HG03025 (cell line): ENCODE measurements around the gene TMCC1.
"Not testable (repeated sequence)": the region's sequence is repeated elsewhere in the genome, so short reads cannot be mapped to it uniquely, and the experiment has no call there.

Source experiments
- ATAC-seq: cut with Tn5 transposase; IDR thresholded peaks from one replicate; pipeline ENCODE4 v1.9.1; 2021; ENCODE audit warnings: mild to moderate bottlenecking, moderate library complexity; ENCODE audit not compliant: unreplicated experiment, low FRiP score

Gene TMCC1

DNA sequence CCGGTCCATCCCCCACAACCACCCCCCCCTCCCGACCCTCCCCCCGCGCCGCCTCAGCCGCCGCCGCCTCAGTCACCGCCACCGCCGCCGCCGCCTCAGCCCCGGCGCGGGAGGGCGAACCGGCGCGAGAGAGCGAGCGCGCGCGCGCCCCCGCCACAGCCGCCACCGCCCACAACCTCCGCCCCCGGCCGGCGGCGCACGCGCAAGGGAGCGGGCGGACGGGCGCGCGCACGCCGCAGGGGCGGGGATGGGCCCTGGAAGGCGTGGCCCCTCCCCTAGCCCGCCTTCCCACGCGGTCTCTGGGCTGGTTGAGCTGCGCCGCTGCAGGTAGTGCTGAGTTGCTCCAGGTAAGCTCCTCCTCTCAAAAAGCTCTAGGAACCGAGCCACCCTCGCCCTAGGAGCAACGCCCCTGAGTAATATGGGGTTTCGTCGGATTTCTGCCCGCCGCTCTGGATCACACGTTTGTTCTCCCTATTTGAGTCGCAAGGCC, at the start of gene TMCC1:
Gene TMCC1 (minus strand): TSS at position 131 of the 490 bp plus-strand sequence.
- peak; percentile 82 for ATAC-seq

DNA sequence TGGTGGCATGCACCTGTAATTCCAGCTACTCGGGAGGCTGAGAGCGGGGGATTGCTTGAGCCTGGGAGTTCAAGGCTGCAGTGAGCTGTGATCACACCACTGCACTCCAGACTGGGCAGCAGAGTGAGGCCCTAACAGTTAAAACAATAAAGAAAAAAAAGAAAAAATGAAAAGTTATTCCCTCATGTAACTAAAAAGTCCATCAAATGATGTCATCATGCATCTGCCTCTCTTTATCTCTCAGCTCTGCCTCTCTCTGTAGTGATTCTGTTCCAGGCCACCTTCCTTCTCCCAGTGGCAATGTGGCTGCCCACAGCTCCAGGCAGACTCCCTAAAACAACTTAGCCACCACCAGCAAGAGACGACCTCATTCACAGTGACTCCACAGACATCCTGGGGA, 49.5 kb upstream of the TMCC1 start:
- ATAC-seq, result no peak

DNA sequence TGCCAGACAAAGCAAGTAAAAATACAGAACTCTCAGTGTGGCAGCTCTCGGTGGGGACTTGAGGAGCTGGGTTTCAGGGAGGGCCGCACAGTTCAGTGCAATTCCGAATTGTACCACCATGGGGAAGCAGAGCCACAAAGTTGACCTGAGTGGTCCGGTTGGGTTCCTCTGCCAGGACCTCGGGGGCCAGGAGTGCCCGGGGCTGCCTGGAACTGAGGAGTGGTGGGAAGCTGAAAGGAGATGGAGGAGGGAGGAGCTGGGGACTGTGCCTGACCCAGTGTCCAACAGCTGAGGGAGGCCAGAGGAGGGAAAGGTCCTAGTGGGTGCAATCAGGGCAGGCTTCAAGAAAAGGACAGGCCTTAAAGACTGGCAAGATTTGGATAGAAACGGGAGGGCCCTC, 48.8 kb upstream of the TMCC1 start:
- ATAC-seq, result no peak

DNA sequence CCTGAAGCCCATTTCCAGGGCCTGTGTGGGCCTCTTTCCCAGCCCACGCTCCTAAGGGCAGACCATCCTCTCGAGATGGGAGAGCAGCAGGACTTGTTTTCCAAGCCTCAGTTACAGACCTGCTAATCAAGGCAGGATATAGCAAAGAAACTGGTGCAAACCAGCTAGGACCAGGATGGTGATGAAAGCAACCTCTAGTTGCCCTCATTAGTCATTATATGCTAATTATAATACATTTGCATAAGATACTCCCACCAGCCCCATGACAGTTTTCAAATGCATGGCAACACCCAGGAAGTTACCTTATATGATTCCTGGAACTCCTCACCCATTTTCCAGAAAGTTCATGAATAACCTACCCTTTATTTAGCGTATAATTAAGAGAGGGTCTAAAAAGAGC, 46.6 kb upstream of the TMCC1 start:
- no peak for ATAC-seq

DNA sequence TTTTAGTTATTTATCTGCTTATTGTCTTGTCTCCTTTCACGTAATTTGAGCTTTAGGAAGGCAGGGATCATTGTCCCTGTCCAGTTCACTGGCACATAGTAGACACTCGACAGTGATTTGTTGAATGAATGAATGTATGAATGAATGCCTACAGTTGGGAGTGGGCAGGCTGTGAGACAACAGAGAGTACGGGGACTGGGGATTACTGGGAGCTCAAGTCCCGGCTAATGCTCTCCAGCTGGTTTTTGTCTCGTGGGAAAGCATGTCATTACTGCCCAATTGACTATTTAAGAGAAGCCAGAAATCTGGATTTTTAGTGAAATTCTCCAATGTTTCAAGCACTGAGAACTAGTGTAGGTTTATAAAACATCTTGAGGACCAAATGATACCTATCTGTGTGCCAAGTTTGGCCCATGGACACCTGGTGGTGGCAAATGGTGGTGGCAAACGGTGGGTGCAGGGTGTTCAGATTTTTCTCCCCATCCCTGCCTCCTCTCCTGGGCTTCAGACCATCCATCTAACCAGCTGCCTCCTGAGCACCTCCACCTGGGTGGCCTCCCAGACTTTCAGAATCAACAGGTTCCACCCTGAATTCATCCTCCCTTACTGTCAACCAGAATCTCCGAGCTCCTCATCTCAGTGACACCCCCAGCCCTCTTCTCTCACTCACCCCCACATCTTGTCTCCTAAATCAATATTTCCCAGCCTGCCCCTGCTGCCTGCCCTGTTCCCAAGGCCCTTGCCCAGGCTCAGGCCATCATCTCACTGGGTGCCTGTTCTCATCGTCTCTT, 44.8 kb upstream of the TMCC1 start:
- ATAC-seq, result no peak

DNA sequence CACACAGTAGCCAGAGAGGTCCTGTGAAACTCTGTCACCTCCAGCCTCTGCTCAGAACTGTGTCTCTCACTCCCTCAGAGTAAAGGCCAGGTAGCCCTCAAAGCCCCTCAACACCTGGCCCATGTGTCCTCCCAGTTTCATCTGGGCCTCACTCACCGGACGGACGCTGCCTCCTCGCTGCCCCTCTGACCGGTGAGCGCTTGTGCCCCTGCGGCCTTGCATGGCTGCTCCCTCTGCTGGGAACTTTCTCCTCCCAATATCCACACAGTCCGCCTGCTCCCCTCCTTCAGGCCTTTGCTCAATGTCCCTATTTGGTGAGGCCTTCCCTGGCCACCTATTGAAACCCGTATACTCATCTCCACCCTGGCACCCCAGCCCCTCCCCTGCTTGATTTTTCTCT, 44.2 kb upstream of the TMCC1 start:
- no peak for ATAC-seq

DNA sequence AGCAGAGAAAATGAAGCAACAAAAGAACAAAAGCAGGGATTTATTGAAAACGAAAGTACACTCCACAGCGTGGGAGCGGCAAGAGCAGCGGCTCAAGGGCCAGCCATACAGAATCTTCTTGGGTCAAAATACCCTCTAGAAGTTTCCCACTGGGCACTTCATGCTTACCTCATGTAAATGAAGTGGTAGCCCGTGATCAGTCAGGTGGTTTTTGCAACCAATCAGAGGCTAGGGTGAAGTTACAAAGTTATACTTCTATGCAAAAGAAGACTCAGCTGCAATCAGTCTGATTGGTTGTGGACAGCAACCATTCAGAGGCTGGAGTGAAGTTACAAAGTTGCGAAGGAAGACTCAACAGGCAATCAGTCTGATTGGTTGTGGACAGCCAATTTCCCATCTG, 43.2 kb upstream of the TMCC1 start:
- no peak for ATAC-seq

DNA sequence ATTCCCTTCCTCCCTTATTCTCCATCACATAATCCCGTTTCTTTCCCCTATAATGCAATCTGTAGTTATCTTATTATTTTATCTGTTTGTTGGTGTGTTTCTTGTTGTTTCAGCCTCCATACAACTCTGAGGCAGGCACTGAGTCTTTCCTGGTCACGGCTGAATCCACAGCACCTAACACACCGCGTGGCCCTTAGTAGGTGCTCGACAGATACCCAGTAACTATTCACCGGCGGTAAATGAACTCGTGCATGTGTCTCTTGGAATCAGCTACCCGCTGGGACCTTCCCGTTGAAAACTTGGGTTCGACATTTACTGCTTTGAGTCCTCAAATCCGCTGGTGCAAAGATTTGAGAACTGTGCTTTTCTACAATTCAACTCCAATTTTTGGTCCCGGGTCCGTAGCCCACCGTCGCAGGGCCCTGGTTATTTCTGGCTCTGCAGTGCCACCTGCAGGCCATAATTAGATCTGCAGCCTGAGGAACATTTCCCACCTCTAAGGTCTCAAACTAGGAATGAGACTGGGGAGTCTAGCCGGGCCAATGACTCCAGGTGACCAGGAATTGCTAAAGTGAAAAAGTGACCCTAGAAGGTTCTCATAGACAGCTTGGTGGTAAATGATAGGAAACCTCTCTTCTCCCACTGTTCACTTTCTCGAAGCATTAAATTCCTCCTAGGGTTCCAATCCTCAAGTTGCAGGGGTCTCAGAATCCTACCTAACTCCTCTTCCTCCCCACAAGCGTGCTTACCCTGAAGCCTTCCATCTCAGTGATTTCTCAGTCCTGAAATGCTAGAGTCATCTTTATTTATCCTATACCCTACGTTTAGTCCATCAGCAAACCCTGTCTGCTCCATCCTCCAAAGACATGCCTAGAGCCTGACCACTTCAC, 41.0 kb upstream of the TMCC1 start:
- ATAC-seq, result no peak

DNA sequence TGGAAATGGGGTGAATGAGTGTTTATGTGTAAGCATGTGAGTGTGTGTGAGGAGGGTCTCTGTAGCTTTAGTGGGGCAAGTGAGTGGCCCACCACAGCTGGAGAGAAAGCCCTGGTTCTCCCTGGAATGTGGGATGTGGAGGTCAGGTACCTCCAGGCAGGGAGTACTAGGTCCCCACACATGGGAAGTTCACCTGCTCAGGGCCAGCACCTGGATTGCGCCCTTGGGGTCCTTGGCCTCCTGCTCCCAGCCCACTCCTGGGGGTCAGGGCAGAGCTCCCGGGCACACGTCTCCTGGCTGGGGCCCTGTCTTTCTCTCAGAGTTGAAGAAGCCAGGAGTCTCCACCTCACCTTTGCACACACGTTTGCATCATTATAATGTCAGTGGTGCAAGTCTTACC, 40.0 kb upstream of the TMCC1 start:
- ATAC-seq, result no peak

DNA sequence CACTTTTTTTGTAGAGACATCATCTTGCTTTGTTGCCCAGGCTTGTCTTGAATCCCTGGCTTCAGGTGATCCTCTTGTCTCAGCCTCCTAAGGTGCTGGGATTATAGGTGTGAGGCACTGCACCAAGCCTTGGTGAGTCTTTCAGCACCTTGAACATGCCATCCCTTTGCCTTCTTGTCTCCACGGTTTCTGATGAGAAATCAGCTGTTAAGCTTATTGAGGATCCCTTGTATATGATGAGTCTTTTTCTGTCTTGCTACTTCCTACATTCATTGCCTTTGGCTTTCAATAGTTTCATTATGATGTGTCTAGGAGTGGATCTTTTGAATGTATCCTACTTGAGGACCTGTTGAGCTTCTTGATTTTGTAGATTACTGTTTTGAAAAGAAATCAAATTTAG, 35.9 kb upstream of the TMCC1 start:
- ATAC-seq, result no peak

DNA sequence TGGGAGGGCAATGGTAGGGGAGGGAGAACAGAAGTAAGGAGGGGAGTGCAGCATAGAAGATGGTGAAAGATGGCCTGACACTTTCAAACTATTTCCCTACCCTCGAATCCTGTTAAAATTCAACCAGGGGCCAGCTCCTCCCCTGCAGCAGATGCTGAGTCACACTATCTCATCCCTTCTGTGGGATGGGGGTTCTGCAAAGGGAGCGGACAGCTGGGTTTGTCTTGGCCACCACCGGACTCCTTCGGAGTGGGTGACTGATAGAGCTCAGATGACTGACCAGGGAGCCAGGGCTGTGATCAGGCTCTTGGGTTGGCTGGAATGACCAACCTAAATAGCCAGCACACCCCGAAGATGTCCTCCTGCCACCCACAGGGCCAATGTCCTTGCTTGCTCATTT, 33.6 kb upstream of the TMCC1 start:
- no peak for ATAC-seq

DNA sequence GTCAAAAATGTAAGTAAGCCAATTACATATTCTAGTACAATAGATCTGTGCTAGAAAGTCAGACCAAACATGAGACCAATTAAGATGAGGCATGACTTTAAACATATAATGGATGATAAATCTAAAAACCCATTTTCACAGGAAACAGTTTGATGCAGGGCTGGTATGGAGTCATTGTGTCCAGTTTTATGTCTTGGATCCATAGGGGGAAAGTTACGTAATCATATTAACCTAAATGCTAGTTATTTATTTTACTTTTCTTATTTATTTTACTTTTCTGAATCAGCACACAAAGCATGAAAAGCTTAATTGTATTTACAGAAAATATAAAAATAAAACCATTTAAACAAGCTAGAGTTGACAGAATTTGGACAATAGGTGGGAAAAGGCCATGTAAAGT, 26.3 kb upstream of the TMCC1 start:
- ATAC-seq, result no peak

DNA sequence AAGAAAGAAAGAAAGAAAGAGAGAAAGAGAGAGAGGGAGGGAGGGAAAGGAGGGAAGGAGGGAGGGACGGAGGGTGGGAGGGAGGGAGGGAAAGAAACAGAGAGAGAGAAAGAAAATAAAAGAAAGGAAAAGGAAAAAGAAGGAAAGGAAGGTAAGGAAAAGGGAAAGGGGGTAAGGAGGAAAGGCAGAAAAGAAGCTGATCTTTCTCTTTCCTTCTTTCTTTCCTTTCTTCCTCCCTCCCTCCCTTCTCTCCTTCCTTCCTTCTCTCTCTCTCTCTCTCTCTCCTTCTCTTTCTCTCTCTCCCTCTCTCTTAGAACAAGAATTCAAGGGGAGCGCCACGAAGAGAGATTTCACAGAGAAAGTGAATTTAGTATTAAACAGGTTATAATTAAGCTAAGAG, 25.8 kb upstream of the TMCC1 start:
- no peak for ATAC-seq

DNA sequence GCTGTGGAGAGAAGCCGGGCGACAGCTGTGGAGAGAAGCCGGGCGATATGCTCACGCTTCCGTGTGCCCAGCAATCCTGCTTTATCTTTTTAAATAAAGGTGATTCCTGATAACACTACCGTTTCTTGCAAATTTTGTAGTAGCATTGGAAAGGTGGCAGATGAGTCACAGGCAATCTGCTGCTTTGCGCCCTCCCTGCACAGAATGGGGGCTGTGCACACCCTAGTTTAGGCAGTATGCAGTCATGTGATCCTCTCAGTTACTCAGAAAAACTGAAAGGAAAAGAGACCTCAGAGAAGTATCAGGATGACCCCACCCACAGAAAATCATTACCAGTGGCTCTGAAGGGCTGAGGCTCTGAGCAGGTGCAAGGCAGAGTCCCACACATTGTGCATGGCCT, 24.9 kb upstream of the TMCC1 start:
- ATAC-seq, result no peak

DNA sequence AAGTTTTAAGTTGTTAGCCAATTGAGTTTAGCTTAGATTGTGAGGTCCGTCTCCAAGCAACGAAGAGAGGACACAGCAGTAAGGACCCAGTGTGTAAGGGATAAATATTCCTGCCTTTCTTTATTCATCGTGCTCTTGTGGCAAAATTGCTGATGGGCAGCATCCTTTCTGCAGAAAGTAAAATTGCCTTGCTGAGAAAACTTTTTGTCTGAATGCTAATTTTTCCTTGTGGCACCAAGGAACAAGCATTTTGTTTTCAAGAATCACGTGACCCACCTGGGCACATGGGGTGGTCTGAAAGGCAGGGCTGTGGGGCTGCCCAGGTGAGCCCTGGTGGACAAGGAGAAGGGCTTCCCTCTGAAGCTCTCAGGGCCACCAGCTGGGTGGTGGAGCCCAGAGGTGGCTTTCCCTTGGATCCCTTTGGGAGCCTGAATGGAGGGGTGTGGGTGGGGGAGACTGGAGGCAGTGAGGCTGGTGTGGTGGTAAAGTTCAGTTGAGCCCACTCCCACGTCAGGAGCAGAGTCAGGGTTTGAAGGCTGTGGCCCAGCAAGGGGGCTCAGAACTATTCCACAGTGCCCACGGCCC, 24.0 kb upstream of the TMCC1 start:
- ATAC-seq, result no peak

DNA sequence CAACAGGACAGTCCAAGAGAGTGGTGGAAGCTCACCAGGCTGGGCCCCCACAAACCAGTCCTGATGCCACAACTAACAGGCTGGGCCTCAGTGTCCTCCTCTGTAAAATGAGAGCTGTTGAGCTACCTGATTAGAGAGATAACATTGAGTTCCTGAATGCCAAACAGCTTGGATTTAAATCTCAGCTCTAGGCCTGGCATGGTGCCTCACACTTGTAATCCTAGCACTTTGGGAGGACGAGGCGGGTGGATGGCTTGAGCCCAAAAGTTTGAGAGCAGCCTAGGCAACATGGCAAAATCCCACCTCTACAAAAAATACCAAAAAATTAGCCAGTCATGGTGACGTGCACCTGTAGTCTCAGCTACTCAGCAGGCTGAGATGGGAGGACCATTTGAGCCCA, 20.1 kb upstream of the TMCC1 start:
- no peak for ATAC-seq

DNA sequence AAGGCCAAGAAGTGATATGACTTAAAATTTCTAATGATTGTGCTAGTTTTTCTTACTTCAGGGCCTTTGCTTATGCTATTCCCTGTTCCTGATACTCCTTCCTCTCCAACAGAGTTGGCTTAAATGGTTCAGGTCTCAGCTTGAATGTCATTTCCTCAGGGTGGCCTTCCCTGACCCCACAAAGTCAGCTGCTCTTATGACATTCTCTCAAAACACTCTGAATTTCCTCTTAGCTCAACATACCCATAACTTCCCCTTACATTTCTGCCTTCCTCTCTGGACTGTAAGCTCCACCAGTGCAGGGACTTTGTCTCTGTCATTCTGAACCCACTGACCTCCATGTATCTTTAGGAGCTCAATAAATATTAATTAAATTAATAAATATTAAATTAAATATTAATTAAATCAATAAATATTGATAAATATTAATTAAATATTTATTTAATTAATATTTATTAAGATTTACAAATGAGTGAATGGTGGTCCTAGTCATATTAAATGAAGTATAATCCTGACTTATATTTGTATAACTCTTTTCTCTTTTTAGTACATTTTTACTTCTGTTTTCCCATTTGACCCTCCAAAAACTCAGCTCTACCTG, 17.9 kb upstream of the TMCC1 start:
- ATAC-seq, result no peak

DNA sequence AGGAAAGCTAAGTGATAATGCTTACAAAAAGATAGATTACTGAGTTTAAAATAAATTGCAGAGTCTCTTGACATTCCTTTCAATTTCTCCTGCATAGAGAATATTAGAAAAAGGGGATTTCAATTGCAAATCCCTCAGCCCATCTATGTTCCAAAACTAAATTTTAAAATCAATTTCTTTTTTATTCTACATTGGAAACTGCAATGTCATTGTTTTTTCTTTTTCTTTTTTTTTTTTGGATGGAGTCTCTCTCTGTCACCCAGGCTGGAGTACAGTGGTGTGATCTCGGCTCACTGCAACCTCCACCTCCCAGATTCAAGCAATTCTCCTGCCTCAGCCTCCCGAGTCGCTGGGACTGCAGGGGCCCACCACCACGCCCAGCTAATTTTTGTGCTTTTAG, 15.7 kb upstream of the TMCC1 start:
- ATAC-seq, result not testable (repeated sequence)

DNA sequence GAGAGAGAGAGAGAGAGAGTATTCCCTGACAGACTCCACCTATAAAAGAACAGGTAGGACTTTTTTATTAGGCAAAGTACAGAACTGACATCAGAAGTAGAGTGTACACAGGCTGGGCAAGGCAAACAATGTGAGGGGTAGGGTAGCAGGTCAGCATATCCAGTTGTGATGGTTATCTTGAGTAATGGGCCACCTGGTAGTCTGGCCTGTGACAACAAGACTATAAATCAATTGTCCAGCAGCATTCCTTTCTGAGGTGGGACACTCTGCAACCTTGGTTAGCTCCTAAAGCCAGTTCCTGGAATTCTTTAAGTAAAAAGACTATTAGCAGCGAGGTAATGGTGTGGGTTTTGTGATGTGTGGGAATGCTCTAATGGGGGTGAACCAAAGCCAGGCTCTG, 14.9 kb upstream of the TMCC1 start:
- no peak for ATAC-seq

DNA sequence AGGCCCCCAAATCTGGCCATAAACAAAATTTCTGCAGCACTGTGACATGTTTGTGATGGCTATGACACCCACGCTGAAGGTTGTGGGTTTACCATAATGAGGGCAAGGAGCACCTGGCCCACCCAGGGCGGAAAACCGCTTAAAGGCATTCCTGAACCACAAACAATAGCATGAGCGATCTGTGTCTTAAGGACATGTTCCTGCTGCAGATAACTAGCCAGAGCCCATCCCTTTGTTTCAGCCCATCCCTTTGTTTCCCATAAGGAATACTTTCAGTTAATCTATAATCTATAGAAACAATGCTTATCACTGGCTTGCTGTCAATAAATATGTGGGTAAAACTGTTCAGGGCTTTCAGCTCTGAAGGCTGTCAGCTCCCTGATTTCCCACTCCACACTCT, 7.8 kb upstream of the TMCC1 start:
- not testable (repeated sequence) for ATAC-seq

DNA sequence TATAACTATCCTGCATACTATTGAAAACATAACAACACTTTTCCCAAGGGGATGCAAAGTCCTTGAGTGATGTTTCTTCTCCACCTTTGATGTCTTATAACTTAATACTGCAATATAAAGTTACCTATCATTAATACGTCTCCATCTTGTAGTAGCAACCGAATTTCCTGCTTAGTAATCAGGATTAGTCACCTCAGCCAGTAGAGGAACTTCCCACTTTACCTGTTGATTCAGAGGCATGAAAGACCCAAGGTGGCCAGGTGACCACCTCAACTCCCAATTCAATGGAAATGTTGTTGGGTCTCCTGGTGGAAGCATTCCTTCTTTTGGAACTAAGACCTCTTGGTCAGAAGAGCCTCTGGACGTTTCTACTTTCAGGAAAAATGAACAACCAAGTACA, 3.5 kb upstream of the TMCC1 start:
- no peak for ATAC-seq
